Measurements from ENCODE around the gene VWA3B. TPM values are rescaled to one million over a fixed set of nuclear protein-coding genes. Genes with fewer than 3 reads are reported as not detected.
A peak's percentile ranks its signal among the peaks of the same experiment; 100 is the strongest.

The VWA3B gene
- total RNA-seq, 4 donors from 2014 or later: 0.12 to 2.5 TPM; not detected in 2

GRCh38 chr2:98157557-98157956, 70.6 kb downstream of the VWA3B start:
- WGBS, 2 donors: 80 to 89% methylated on average over 8 of the region's 8 CpGs
- DNase-seq (ENCODE audit: low spot score in 2 of 2): no peak
- intact Hi-C loops (cut with DNase I; ENCODE audit: low total_unique reads): no loop called here
- H3K4me3 ChIP-seq (ENCODE audit: low read depth, poor library complexity, severe bottlenecking): no peak overlapping the region
- TF ChIP-seq, protein P1, sequence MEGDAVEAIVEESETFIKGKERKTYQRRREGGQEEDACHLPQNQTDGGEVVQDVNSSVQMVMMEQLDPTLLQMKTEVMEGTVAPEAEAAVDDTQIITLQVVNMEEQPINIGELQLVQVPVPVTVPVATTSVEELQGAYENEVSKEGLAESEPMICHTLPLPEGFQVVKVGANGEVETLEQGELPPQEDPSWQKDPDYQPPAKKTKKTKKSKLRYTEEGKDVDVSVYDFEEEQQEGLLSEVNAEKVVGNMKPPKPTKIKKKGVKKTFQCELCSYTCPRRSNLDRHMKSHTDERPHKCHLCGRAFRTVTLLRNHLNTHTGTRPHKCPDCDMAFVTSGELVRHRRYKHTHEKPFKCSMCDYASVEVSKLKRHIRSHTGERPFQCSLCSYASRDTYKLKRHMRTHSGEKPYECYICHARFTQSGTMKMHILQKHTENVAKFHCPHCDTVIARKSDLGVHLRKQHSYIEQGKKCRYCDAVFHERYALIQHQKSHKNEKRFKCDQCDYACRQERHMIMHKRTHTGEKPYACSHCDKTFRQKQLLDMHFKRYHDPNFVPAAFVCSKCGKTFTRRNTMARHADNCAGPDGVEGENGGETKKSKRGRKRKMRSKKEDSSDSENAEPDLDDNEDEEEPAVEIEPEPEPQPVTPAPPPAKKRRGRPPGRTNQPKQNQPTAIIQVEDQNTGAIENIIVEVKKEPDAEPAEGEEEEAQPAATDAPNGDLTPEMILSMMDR (IDR thresholded peaks at IDR 0.05): no peak
- no peak for TF ChIP-seq POLR2A (IDR thresholded peaks at IDR 0.05)

- no peak overlapping the region for H3K4me3 ChIP-seq (ENCODE audit: low read depth, poor library complexity, severe bottlenecking)
- 73 to 86% methylated on average over 8 of the region's 8 CpGs for WGBS, 2 donors
- TF ChIP-seq, protein P1 (IDR thresholded peaks at IDR 0.05): no peak
- no peak for TF ChIP-seq POLR2A (IDR thresholded peaks at IDR 0.05)
- intact Hi-C loops (cut with DNase I; ENCODE audit: low total_unique reads): no loop called here
- no peak for DNase-seq (ENCODE audit: low spot score in 2 of 2)
These were observed 71.3 kb downstream of the VWA3B start for GRCh38 chr2:98158305-98158704.

- no peak overlapping the region for H3K4me3 ChIP-seq (ENCODE audit: low read depth, poor library complexity, severe bottlenecking)
- DNase-seq (ENCODE audit: low spot score in 2 of 2): no peak
- intact Hi-C loops (cut with DNase I; ENCODE audit: low total_unique reads): no loop called here
- WGBS, 2 donors: 35 to 41% methylated on average over 4 of the region's 4 CpGs
- TF ChIP-seq, protein P1 (IDR thresholded peaks at IDR 0.05): no peak
- TF ChIP-seq POLR2A (IDR thresholded peaks at IDR 0.05): no peak
These were observed 73.6 kb downstream of the VWA3B start for GRCh38 chr2:98160554-98160953.

DNA sequence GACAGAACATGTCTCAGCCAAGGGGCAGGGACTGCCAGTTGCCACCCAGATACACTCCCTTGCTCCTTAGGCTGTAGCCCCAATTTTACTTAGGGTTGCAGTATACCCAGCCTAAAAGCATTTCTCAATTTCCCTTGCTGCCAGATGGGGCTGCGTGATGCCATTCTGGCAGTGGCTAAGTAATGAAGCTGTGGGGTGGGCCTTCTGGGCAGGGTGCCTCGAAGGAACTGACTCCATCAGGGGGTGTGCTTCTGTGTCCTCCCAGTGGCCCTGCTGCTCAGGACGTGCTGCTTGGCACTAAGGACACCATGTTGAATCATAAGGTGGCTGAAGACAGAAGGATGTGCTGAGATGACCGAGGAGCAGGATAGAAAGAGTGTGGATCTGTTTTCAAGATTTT, 74.2 kb downstream of the VWA3B start:
- no peak for DNase-seq (ENCODE audit: low spot score in 2 of 2)
- WGBS, 2 donors: 72 to 80% methylated on average over 4 of the region's 4 CpGs
- TF ChIP-seq, protein P1 (IDR thresholded peaks at IDR 0.05): no peak
- TF ChIP-seq POLR2A (IDR thresholded peaks at IDR 0.05): no peak
- no peak overlapping the region for H3K4me3 ChIP-seq (ENCODE audit: low read depth, poor library complexity, severe bottlenecking)
- intact Hi-C loops (cut with DNase I; ENCODE audit: low total_unique reads): no loop called here

DNA sequence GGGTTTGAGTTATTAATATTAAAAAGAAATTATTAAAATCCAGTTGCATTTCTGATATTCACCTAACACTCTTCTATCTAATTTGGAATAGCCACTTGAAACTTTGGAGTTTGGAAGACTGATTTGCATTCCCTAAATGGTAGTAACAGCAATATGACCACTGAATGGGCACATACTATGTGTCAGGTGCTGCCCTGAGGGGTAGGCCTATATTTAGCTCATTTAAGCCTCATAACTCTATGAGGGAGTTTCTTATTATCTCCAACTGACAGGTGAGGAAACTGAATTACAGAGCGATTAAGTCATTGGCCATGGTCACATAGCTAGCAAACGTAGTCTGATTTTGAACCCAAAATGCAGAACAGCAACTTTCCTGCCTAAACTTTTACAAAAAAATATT, 77.3 kb downstream of the VWA3B start:
- TF ChIP-seq, protein P1 (IDR thresholded peaks at IDR 0.05): no peak
- TF ChIP-seq POLR2A (IDR thresholded peaks at IDR 0.05): no peak
- no peak overlapping the region for H3K4me3 ChIP-seq (ENCODE audit: low read depth, poor library complexity, severe bottlenecking)
- intact Hi-C loops (cut with DNase I; ENCODE audit: low total_unique reads): no loop called here
- DNase-seq (ENCODE audit: low spot score in 2 of 2): no peak
- 79 to 87% methylated on average over 2 of the region's 2 CpGs for WGBS, 2 donors

GRCh38 chr2:98165516-98166071, 78.6 kb downstream of the VWA3B start:
- intact Hi-C loops (cut with DNase I; ENCODE audit: low total_unique reads): no loop called here
- no peak overlapping the region for H3K4me3 ChIP-seq (ENCODE audit: low read depth, poor library complexity, severe bottlenecking)
- WGBS, 2 donors: 78 to 82% methylated on average over 5 of the region's 5 CpGs
- DNase-seq (ENCODE audit: low spot score in 2 of 2): peak in 1 of 2 donors; percentile 64
- TF ChIP-seq POLR2A (IDR thresholded peaks at IDR 0.05): no peak
- TF ChIP-seq, protein P1 (IDR thresholded peaks at IDR 0.05): no peak
